Upper lobe of left lung (tissue), 6 donors: Measurements from ENCODE around the gene MEGF9. TPM values are rescaled to one million over a fixed set of nuclear protein-coding genes. Genes with fewer than 3 reads are reported as not detected.

ENCODE experiments used
- ATAC-seq, 2 donors: fragments of 200-7000 bp; cut with Tn5 transposase; one replicate each; pipeline ENCODE4 v1.9.1; 2022; ENCODE audit warnings: mild to moderate bottlenecking in 2 of 2, moderate library complexity in 2 of 2; ENCODE audit not compliant: low FRiP score in 2 of 2
- DNase-seq, 2 donors: peaks; one replicate each; pipeline ENCODE4 v3.0.0-alpha.2; 2019 to 2020
- H3K27ac ChIP-seq, 4 donors: fragments of 200-600 bp; sonication (generic); one replicate each; pipeline ENCODE4 v1.5.1; 2016 to 2019
- H3K27me3 ChIP-seq, 4 donors: fragments of 200-600 bp; sonication (generic); one replicate each; pipeline ENCODE4 v1.5.1; 2017 to 2019
- H3K36me3 ChIP-seq, 4 donors: fragments of 200-600 bp; sonication (generic); one replicate each; pipeline ENCODE4 v1.5.1; 2016 to 2019
- H3K4me1 ChIP-seq, 4 donors: fragments of 200-600 bp; sonication (generic); one replicate each; pipeline ENCODE4 v1.5.1; 2018 to 2019
- H3K4me3 ChIP-seq, 4 donors: fragments of 200-600 bp; sonication (generic); one replicate each; pipeline ENCODE4 v1.5.1; 2017 to 2019; ENCODE audit warnings: mild to moderate bottlenecking in 2 of 4, moderate library complexity in 1 of 4
- H3K9me3 ChIP-seq, 4 donors: fragments of 200-600 bp; sonication (generic); one replicate each; pipeline ENCODE4 v1.5.1; 2018 to 2019
- EP300 ChIP-seq, 4 donors: sonication (generic); formaldehyde crosslinking; IDR thresholded peaks; one replicate each; pipeline ENCODE4 v1.5.1; 2017; ENCODE audit warnings: antibody characterized with exemption in 4 of 4, control low read depth in 2 of 4
- POLR2A ChIP-seq, 4 donors: fragments of 450-650 bp; IDR thresholded peaks; one replicate each; pipeline ENCODE4 v1.5.1; 2016 to 2017; ENCODE audit warnings: antibody characterized with exemption in 4 of 4, mild to moderate bottlenecking in 2 of 4
- POLR2AphosphoS5 ChIP-seq, 2 donors: sonication (generic); formaldehyde crosslinking; IDR thresholded peaks; one replicate each; pipeline ENCODE4 v1.5.1; 2017; ENCODE audit warnings: antibody characterized with exemption in 2 of 2
- WGBS, 2 donors: methylation state at CpG; one replicate each; pipeline ENCODE4 v1.1.5; 2017 to 2018; 5-methylcytosine and 5-hydroxymethylcytosine counted together
- total RNA-seq, 6 donors: library from RNA; depleted of rRNA in 4 of 6; stranded (reverse); fragments of >200 nt in 4 of 6; gene quantifications; one replicate each; pipeline versions ENCODE4 v1.1.0 to v1.2.1, GENCODE V29; 2016 to 2021
- TF ChIP-seq, protein P1 (sequence below), 6 experiments: fragments of 450-650 bp in 4 of 6; fragments of 200-600 bp in 2 of 6; sonication (generic) in 2 of 6; IDR thresholded peaks; one replicate each; pipeline ENCODE4 v1.5.1; 2016 to 2019; ENCODE audit warnings: antibody characterized with exemption in 6 of 6
- donor health status: DM: no; HTN: no; CAD: no; lungs with moderate emphysema.
- donor health status: DM: no; HTN: yes; CAD: no; lungs with severe emphysema.

The MEGF9 gene
- 100 to 1,000 TPM in 1 of 6 donors, 10 to 100 TPM in 5; 30.4 to 130 (median 71.0) TPM for total RNA-seq

DNA sequence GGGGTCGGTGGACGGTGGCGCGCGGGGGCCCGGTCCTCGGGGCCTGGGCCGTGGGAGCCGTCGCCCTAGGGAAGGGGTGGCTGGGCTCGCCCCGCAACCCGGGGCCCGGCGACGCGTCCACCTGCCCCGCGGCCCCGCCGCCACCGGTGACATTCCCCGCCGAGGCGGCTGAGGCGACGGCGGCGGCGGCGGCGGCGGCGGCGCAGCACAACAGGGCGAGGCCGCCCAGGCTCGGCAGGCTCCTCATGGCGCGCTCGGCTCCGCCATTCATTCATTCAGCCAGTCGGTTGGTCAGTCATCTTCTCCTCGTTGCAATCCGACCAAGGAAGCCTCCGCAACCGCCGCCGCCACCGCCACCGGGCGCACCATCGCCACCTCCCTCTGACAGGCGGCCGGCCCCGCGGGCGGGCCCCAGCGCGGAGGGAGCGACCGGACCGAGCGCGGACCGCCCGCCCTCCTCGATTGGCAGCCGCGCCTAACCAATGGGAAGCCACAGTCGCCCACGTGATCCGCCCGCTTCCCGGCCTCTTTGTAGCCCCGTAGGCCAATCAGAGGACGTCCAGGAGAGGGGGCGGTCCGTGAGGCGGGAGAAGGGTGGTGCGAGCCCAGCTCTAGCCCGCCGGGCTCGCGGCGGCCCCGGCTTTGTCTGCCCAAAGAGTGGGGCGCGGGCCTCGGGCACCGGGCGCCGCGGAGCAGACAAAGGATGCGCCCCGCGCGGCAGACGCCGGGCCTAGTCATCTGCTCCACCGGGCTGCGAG is at the start of gene MEGF9:
Gene MEGF9, minus strand, starts transcription at position 383 of the 758 bp plus-strand sequence. Its CDS starts 112 bp downstream, at position 271.
- Histone ChIP-seq H3K27ac (peak within 1 kb of the TSS; percentile 80 to 97 (median 90)), H3K4me3 (peak within 1 kb of the TSS; percentile 57 to 96 (median 92)), H3K4me1 (peaks cover 14 to 44% (median 25%) of the 10 kb centered on the region in 4 donors), H3K27me3 (no peaks in the 10 kb centered on the region), H3K36me3 (peaks cover 0 to 3% (median 0%) of the 10 kb centered on the region in 4 donors), H3K9me3 (no peaks in the 10 kb centered on the region)
- TF ChIP-seq POLR2A (IDR thresholded peaks at IDR 0.05) (peak; percentile 39 to 99 (median 92)), POLR2AphosphoS5 (IDR thresholded peaks at IDR 0.05) (peak; percentile 61 to 89), EP300 (IDR thresholded peaks at IDR 0.05) (no peak)
- TF ChIP-seq, protein P1, sequence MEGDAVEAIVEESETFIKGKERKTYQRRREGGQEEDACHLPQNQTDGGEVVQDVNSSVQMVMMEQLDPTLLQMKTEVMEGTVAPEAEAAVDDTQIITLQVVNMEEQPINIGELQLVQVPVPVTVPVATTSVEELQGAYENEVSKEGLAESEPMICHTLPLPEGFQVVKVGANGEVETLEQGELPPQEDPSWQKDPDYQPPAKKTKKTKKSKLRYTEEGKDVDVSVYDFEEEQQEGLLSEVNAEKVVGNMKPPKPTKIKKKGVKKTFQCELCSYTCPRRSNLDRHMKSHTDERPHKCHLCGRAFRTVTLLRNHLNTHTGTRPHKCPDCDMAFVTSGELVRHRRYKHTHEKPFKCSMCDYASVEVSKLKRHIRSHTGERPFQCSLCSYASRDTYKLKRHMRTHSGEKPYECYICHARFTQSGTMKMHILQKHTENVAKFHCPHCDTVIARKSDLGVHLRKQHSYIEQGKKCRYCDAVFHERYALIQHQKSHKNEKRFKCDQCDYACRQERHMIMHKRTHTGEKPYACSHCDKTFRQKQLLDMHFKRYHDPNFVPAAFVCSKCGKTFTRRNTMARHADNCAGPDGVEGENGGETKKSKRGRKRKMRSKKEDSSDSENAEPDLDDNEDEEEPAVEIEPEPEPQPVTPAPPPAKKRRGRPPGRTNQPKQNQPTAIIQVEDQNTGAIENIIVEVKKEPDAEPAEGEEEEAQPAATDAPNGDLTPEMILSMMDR (IDR thresholded peaks at IDR 0.05): peak in 2 of 6 experiments; percentile 34 to 37
- DNase-seq (peak; percentile 99), ATAC-seq (peak; percentile 98)
- 0 to 2% methylated on average over 7 to 26 of the region's 102 CpGs for WGBS, 2 donors

- Histone ChIP-seq H3K4me3 (no peak overlapping the region), H3K4me1 (peaks cover 3 to 11% (median 6%) of the 10 kb centered on the region in 4 donors), H3K27me3 (no peaks in the 10 kb centered on the region), H3K36me3 (peaks cover 8 to 64% (median 43%) of the 10 kb centered on the region in 4 donors), H3K27ac (no peak overlapping the region), H3K9me3 (no peaks in the 10 kb centered on the region)
- TF ChIP-seq, protein P1 (IDR thresholded peaks at IDR 0.05): no peak
- TF ChIP-seq EP300 (IDR thresholded peaks at IDR 0.05): no peak
- TF ChIP-seq POLR2AphosphoS5 (IDR thresholded peaks at IDR 0.05): no peak
- no peak for TF ChIP-seq POLR2A (IDR thresholded peaks at IDR 0.05)
- 77 to 78% methylated on average over 2 of the region's 2 CpGs for WGBS, 2 donors
- DNase-seq (no peak), ATAC-seq (no peak)
These were observed 46.7 kb upstream of the MEGF9 start for GRCh38 chr9:120761006-120761405.

DNA sequence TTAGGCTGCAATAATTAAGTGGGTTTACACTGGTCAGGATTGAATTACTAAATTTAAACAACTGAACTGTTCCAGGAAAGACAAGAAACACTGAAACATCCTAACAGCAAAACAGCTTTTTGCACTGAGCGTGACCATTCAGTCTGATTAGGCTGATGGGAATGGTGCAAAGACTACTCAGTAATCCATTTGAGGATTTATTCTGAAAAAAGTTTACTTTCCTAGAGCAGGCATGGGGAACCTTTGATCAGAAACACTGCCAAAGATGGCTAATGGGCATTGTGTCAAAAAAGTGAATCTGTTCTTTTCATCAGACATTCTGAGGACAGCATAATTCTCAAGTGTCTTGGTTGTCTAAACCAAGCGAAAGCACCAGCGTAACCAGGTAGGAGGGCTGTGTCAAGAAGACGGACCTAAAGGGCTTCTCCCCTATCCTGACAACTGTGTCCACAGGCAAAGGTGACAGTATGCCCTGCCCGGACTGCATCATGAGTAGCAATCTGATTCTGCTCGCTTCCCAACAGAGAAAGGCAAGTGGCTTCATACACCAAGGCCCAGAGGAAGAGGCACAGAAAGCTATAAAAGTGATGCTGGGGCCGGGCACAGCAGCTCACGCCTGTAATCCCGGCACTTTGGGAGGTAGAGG is 45.6 kb upstream of the MEGF9 start:
- no peaks in the 10 kb centered on the region for H3K9me3 ChIP-seq
- 91 to 97% methylated on average over 9 of the region's 9 CpGs for WGBS, 2 donors
- DNase-seq: no peak
- ATAC-seq: no peak
- no peaks in the 10 kb centered on the region for H3K27me3 ChIP-seq
- H3K36me3 ChIP-seq: peaks cover 8 to 56% (median 33%) of the 10 kb centered on the region in 4 donors
- peaks cover 3 to 17% (median 9%) of the 10 kb centered on the region in 4 donors for H3K4me1 ChIP-seq
- TF ChIP-seq, protein P1 (IDR thresholded peaks at IDR 0.05): no peak
- TF ChIP-seq POLR2A (IDR thresholded peaks at IDR 0.05) (no peak), EP300 (IDR thresholded peaks at IDR 0.05) (no peak), POLR2AphosphoS5 (IDR thresholded peaks at IDR 0.05) (no peak)
- no peak overlapping the region for H3K4me3 ChIP-seq
- H3K27ac ChIP-seq: no peak overlapping the region

DNA sequence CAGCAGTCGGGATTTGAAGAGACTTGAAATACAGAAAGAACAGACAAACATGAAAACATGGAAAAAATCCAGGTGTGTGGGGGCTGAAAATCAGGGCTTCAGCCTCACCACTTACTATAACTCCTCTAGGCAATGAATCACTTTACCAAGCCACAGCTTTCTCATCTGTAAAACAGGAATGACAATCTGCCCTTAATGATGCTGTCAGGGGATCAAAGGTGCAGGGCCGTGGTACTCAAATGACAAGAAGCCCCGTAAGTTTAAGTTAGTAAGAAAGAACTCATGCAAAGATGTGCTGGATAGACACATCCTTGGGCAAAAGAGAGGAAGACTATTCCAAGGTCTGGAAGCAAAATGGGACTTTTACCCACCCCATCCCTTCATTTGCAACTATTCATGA is 44.3 kb upstream of the MEGF9 start:
- DNase-seq (no peak), ATAC-seq (no peak)
- peaks cover 3 to 17% (median 9%) of the 10 kb centered on the region in 4 donors for H3K4me1 ChIP-seq
- WGBS, 2 donors: 84 to 89% methylated on average over 3 of the region's 3 CpGs
- TF ChIP-seq, protein P1 (IDR thresholded peaks at IDR 0.05): no peak
- TF ChIP-seq EP300 (IDR thresholded peaks at IDR 0.05): no peak
- TF ChIP-seq POLR2AphosphoS5 (IDR thresholded peaks at IDR 0.05): no peak
- no peak for TF ChIP-seq POLR2A (IDR thresholded peaks at IDR 0.05)
- H3K4me3 ChIP-seq: no peak overlapping the region
- peaks cover 0 to 43% (median 20%) of the 10 kb centered on the region in 4 donors for H3K36me3 ChIP-seq
- no peaks in the 10 kb centered on the region for H3K9me3 ChIP-seq
- peak overlapping the region in 2 of 4 donors; percentile 33 to 64 for H3K27ac ChIP-seq
- H3K27me3 ChIP-seq: no peaks in the 10 kb centered on the region
